ENCODE measurements around the gene CNRIP1.

The CNRIP1 gene

GRCh38 chr2:68291314-68291713 is 28.4 kb downstream of the CNRIP1 start:
- DNase-seq = no peak

GRCh38 chr2:68290901-68291300 is 28.8 kb downstream of the CNRIP1 start:
- DNase-seq = no peak

- peak; percentile 58 for DNase-seq
These were observed 31.9 kb downstream of the CNRIP1 start for GRCh38 chr2:68287580-68288441.

GRCh38 chr2:68284896-68285295 is 34.9 kb downstream of the CNRIP1 start:
- peak; percentile 62 for DNase-seq

- DNase-seq = no peak
These were observed 36.3 kb downstream of the CNRIP1 start for GRCh38 chr2:68283419-68283812.

- DNase-seq = peak; percentile 50
These were observed 36.8 kb downstream of the CNRIP1 start for GRCh38 chr2:68282811-68283418.

- no peak for DNase-seq
These were observed 39.0 kb downstream of the CNRIP1 start for GRCh38 chr2:68280796-68281195.

- DNase-seq = no peak
These were observed 39.4 kb downstream of the CNRIP1 start for GRCh38 chr2:68280348-68280747.

GRCh38 chr2:68279691-68280090 is 40.1 kb downstream of the CNRIP1 start:
- no peak for DNase-seq

GRCh38 chr2:68278169-68278568 is 41.6 kb downstream of the CNRIP1 start:
- DNase-seq = no peak

- no peak for DNase-seq
These were observed 45.7 kb downstream of the CNRIP1 start for GRCh38 chr2:68274022-68274421.

- no peak for DNase-seq
These were observed 47.3 kb downstream of the CNRIP1 start for GRCh38 chr2:68272246-68272994.

- no peak for DNase-seq
These were observed 53.1 kb downstream of the CNRIP1 start for GRCh38 chr2:68266655-68267054.

GRCh38 chr2:68263632-68264031 is 56.1 kb downstream of the CNRIP1 start:
- DNase-seq = no peak

GRCh38 chr2:68258851-68259250 is 60.9 kb downstream of the CNRIP1 start:
- DNase-seq = no peak

GRCh38 chr2:68256093-68256450 is 63.7 kb downstream of the CNRIP1 start:
- DNase-seq = peak; percentile 55

- DNase-seq = no peak
These were observed 66.3 kb downstream of the CNRIP1 start for GRCh38 chr2:68253219-68254068.

GRCh38 chr2:68252400-68253218 is 67.1 kb downstream of the CNRIP1 start, which contains the start of gene PPP3R1:
Gene PPP3R1, minus strand, starts transcription at chr2:68252532. Its CDS starts 405 bp downstream, at chr2:68252127.
- peak; percentile 96 for DNase-seq

- DNase-seq = no peak
These were observed 67.8 kb downstream of the CNRIP1 start for GRCh38 chr2:68251855-68252399.

- peak; percentile 70 for DNase-seq
These were observed 68.4 kb downstream of the CNRIP1 start for GRCh38 chr2:68251187-68251854.

GRCh38 chr2:68250652-68251186 is 69.0 kb downstream of the CNRIP1 start:
- no peak for DNase-seq
